GM21447 (cell line): ENCODE results near the gene RERE.

Source experiments
- ATAC-seq: cut with Tn5 transposase; IDR thresholded peaks from one replicate; pipeline ENCODE4 v1.9.1; 2021; ENCODE audit not compliant: unreplicated experiment

Gene RERE

DNA sequence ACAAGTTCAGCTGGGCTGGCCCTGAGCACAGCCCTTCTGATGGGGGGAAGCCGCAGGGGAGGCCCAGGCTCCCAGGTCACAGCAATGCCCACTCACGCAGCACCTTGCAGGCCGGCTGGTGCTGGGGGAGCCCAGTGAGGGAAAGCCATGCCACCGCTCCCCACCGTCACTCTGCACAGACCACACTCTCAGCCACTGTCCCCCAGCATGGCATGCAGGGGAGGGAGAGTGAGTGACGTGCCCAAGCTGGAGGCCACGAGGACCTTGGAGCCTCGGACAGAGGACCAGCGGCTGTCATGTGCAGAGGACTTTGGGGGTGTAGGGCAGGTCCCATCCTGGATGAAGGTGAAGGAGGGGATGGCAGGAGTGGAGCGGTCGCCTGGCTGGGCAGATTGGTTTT is 474.4 kb downstream of the RERE start:
- ATAC-seq = no peak

GRCh38 chr1:8342325-8342724 is 475.1 kb downstream of the RERE start:
- ATAC-seq = no peak

GRCh38 chr1:8340448-8340847 is 477.0 kb downstream of the RERE start:
- ATAC-seq = no peak

DNA sequence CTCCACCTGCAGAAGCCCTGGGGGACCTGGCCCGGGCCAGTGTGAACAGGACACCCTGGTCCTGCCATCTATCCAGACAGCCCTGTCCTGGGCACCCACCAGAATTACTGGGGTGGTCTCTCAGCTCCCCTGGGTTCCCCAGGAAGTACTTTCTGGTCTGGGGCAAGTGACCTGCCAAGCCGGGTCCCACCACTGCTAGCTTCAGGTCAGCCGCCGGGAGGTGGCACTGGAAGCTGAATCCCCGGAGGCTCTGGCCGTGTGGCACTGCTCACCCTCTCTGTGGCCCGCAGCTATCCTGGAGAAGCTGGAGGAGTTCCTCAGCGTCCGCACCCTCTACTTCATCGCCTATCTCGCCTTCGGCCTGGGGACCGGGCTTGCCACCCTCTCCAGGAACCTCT is 478.2 kb downstream of the RERE start:
- ATAC-seq = no peak

GRCh38 chr1:8338526-8339202 is 478.8 kb downstream of the RERE start:
- ATAC-seq = no peak

DNA sequence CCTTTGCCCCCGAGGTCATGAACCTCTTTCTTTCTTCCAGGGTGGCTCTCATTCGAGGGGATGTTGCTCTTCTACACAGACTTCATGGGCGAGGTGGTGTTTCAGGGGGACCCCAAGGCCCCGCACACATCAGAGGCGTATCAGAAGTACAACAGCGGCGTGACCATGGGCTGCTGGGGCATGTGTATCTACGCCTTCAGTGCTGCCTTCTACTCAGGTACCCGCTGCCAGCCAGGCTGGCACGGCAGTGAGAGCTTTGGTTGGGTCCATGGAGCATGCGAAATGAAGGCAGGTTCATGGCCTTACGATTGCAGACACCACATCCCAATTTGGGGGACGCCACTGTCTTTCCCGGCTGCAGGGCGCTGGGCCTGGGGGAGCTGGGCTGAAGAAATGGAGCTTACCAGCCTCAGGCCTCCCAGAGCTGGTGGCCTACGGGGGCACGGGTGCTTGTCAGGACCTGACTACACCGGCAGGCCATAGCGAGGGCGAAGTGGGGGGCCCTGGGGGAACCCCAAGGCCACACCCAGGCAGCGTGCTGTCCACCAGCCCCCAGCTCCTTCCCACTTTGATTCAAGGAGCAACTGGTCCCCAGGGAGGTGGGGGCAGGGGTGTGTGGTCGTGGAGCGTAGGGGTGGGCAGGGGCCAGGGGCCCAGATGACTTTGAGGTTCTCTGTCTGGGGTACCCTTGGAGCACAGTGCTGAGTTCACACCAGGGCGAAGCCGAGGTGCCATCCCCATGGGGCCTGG is 479.5 kb downstream of the RERE start:
- ATAC-seq = no peak

GRCh38 chr1:8335246-8335645 is 482.2 kb downstream of the RERE start:
- no peak for ATAC-seq

GRCh38 chr1:8334106-8334851 is 483.2 kb downstream of the RERE start:
- ATAC-seq = no peak

- no peak for ATAC-seq
These were observed 484.0 kb downstream of the RERE start for GRCh38 chr1:8333246-8333987.

DNA sequence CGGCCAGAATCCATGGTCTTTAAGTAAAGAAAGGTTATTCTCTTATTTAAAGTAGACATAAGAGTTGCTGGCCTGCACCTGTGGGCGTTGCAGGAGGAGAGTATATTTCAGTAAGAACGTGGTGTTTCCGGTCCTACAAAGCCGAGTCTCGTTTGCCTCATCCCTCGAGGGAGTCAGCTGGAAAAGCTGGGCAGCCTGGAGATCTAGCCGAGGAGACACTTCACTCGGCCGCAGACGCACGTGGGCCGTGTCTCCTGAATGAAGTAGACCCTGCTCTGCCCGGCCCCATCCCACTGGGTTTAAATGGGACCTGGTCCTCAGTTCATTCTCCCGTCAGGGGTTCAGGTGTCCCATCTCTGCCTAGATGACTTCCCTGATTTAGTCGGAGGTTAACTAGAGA is 484.6 kb downstream of the RERE start:
- ATAC-seq = no peak

- ATAC-seq = no peak
These were observed 486.9 kb downstream of the RERE start for GRCh38 chr1:8330271-8331125.

DNA sequence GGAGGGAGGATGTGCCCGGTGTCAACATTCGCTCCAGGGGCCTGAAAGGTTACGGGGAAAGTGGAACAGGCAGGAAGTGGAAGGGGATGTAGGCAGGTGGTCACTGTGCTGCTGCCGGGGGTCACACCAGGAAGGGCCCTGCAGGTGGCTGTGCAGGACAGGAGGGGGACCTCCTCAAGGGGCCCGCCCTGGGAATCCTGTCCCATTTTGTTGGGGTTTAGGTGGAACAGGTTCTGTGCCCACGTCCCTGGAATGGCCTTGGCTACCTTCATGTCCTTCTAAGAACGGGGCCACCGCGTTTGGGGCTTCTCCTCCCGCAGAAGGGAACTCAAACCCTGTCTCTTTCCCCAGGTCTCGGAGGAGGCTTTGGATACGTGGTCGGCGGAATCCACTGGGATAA is 487.6 kb downstream of the RERE start:
- ATAC-seq = no peak

- ATAC-seq = no peak
These were observed 488.0 kb downstream of the RERE start for GRCh38 chr1:8329439-8329838.

DNA sequence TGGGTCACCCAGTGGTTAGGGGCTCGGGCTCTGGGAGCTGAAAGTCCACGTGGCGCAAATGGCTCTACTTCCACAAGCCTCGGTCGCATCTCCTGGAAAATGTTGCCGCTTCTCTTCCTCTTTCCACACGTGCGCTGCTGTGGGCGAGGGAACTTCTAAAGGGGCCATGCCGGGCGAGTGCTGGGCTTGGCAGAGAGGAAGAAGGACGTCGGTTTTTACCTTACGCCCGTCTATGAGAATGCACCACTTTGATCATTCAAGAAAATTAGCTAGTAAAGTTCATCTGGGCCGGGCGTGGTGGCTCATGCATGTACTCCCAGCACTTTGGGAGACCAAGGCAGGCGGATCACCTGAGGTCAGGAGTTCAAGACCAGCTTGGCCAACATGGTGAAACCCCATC is 489.2 kb downstream of the RERE start:
- ATAC-seq = no peak

DNA sequence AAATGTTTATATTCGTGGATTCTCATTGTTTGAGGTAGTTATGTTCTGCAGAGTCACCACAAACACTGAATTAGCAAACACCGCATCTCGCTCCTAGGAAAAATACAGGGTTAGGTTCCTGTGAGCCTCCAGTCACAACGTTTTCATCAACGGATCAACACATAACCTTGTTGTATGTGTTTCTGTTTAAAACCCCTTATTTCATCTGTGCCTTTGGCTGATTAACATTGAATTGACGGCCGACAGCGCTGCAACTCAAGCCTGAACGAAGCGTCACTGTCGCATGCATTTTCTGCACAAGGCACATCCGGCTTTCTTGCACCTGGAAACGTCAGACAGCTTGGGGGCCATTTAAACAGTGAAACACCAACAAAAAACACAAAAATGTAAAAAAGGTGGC is 491.2 kb downstream of the RERE start:
- ATAC-seq = no peak

DNA sequence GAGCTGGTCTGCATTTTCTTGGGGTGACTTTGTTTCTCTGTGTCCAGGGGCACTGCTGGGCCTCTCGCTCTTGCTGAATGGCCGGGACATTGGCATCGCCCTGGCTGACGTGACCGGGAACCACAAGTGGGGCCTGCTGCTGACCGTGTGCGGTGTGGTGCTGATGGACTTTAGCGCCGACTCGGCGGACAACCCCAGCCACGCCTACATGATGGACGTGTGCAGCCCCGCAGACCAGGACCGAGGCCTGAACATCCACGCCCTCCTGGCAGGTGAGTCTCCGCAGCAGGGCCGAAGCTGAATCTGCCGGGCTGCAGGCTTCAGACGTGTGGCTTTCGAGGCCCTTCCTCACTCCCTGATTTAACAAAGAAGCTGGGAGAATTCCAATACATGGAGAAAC is 491.7 kb downstream of the RERE start:
- ATAC-seq = no peak

GRCh38 chr1:8324176-8324810 is 493.1 kb downstream of the RERE start:
- ATAC-seq = no peak

GRCh38 chr1:8323706-8324105 is 493.7 kb downstream of the RERE start:
- ATAC-seq = no peak

- no peak for ATAC-seq
These were observed 495.8 kb downstream of the RERE start for GRCh38 chr1:8321612-8322011.

GRCh38 chr1:8318436-8318835 is 499.0 kb downstream of the RERE start:
- no peak for ATAC-seq
